Vagina (tissue), 2 donors: Measurements from ENCODE around the gene SLC38A6.

Source experiments
- POLR2AphosphoS5 ChIP-seq, 2 donors: sonication (generic); formaldehyde crosslinking; IDR thresholded peaks; one replicate each; pipeline ENCODE4 v1.9.0; 2017; ENCODE audit warnings: antibody characterized with exemption in 2 of 2, mild to moderate bottlenecking in 2 of 2, low read depth in 1 of 2; ENCODE audit not compliant: insufficient read depth in 1 of 2
- TF ChIP-seq, protein P1 (sequence below), 3 experiments: fragments of 450-650 bp in 2 of 3; fragments of 200-600 bp in 1 of 3; sonication (generic) in 1 of 3; IDR thresholded peaks; one replicate each; pipeline ENCODE4 v1.5.1; 2017 to 2019; ENCODE audit warnings: antibody characterized with exemption in 3 of 3, mild to moderate bottlenecking in 2 of 3, moderate library complexity in 2 of 3

DNA sequence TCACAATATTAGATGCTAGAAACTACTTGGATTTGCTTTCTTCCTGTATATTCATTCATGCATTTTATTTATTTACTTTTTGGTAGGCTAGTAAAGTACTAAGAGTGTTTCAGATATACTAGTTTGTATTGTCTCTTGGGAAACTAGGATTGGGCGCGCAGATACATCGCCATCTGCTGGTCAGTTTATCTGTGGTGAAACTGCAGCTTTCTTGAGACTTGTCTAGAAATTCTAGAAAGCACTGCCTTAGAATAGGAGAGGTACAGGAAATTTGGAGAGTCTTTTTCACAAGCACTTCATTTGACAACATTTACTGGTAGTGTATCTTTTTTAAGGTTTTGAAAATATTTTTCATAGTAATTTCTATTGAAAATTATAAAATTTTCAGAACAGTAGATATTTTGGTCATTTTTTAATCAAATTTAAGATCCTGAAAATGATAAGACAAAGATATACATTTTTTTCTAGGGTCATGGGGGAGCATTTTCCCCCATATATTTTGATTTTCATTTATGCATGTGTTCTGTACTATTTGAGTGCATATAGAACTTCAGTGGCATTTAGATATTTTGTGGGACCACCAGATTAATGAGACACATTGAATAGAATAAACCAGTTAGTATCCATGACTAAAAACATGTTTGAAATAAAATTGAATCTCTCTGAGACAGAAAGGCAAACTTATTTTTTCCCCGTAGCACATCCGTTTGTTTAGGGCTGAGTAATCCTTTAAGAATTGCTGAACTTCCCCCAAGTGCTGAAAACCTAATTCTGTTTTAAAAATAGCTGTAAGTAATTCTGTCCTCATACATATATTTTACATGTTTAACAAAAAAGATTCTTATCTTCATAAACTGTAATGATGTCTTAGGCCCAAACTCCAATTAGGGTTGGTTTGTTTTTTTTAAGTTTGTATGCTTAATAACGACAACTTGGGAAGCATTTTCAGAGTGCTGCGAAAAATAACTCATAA lies 44.5 kb downstream of the SLC38A6 start:
- TF ChIP-seq, protein P1, sequence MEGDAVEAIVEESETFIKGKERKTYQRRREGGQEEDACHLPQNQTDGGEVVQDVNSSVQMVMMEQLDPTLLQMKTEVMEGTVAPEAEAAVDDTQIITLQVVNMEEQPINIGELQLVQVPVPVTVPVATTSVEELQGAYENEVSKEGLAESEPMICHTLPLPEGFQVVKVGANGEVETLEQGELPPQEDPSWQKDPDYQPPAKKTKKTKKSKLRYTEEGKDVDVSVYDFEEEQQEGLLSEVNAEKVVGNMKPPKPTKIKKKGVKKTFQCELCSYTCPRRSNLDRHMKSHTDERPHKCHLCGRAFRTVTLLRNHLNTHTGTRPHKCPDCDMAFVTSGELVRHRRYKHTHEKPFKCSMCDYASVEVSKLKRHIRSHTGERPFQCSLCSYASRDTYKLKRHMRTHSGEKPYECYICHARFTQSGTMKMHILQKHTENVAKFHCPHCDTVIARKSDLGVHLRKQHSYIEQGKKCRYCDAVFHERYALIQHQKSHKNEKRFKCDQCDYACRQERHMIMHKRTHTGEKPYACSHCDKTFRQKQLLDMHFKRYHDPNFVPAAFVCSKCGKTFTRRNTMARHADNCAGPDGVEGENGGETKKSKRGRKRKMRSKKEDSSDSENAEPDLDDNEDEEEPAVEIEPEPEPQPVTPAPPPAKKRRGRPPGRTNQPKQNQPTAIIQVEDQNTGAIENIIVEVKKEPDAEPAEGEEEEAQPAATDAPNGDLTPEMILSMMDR (IDR thresholded peaks at IDR 0.05) = peak; percentile 53 to 74 (median 66)
- TF ChIP-seq POLR2AphosphoS5 (IDR thresholded peaks at IDR 0.05; ENCODE audit: insufficient read depth in 1 of 2, low read depth in 1 of 2) = no peak
